ENCODE data around the gene PLCH1. TPM values are rescaled to one million over a fixed set of nuclear protein-coding genes. Genes with fewer than 3 reads are reported as not detected.
"Not testable (repeated sequence)": the region's sequence is repeated elsewhere in the genome, so short reads cannot be mapped to it uniquely, and the experiment has no call there.

The PLCH1 gene
- total RNA-seq, 1 experiment from 2014 or later, result 1.4 TPM

DNA sequence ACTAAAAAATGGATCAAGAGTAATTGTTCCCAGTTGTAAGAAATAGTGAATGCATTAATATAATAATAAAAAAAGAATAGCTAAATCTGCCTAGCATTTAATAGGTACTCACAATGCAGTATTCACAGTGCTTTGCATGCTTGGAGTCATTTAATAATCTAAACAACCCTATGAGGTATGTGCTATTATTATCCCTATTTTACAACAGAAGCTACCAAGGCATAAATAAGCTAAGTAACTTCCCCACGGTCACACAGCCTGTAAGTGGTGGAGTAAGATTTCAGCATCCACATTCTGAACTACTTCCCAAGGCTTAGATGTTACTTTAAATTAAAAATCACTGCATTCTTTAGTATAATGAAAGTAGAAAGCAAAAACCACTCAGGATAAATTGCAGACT, 102.9 kb downstream of the PLCH1 start:
- DNase-seq, result no peak
- Histone ChIP-seq H3K9me3 (ENCODE audit: insufficient read depth, low read depth) (no peaks in the 10 kb centered on the region), H3K36me3 (ENCODE audit: low read depth) (no peaks in the 10 kb centered on the region), H3K79me2 (ENCODE audit: low read depth) (no peaks in the 10 kb centered on the region), H2AFZ (no peak overlapping the region), H3K27me3 (ENCODE audit: insufficient read depth, low read depth) (no peaks in the 10 kb centered on the region), H3K4me2 (no peak overlapping the region), H3K9me2 (ENCODE audit: insufficient read depth) (no peaks in the 10 kb centered on the region), H3K4me3 (no peak overlapping the region), H3F3A (ENCODE audit: insufficient read depth, low read depth) (no peaks in the 10 kb centered on the region), H3K4me1 (replicated peaks; ENCODE audit: insufficient read depth) (no peaks in the 10 kb centered on the region), H3K27ac (no peak overlapping the region), H4K20me1 (ENCODE audit: insufficient read depth) (no peaks in the 10 kb centered on the region; the same call in 1 of the 2 replicates)
- BruUV-seq (replicated peaks), result no TSS peak
- no peak for TF ChIP-seq EZH2 (IDR thresholded peaks at IDR 0.05; ENCODE audit: low read depth)
- POLR2A ChIA-PET (ENCODE audit: unreplicated experiment), result no interaction called here
- CTCF ChIA-PET, result no interaction called here
- intact Hi-C loops (cut with micrococcal nuclease; ENCODE audit: unreplicated experiment), result no loop called here

DNA sequence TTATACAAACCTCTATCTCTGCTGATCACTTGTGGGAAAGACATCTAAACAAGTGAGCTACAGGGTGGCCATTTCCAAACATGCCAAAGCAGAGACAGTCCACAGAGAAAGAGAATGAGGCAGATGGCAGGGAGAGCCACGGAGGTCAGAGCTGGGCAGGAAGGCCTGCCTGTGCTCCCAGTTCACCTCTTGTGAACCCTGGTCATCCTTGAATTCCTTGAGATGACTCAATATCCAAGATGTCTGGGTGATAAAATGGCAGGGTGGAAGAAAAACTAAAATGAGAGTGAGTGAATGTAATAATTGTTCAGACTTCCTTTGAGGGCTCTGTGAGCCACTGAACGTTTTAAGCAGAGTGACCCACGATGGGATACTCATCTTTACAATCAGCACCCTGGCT, 104.8 kb downstream of the PLCH1 start:
- H2AFZ ChIP-seq, result no peak overlapping the region; the same call in 1 of the 2 replicates
- no peaks in the 10 kb centered on the region for H3K9me2 ChIP-seq (ENCODE audit: insufficient read depth)
- no peaks in the 10 kb centered on the region for H3F3A ChIP-seq (ENCODE audit: insufficient read depth, low read depth)
- H3K27ac ChIP-seq, result no peak overlapping the region
- intact Hi-C loops (cut with micrococcal nuclease; ENCODE audit: unreplicated experiment), result no loop called here
- no peak overlapping the region for H3K4me2 ChIP-seq
- H3K36me3 ChIP-seq (ENCODE audit: low read depth), result no peaks in the 10 kb centered on the region
- CTCF ChIA-PET, result no interaction called here
- no peaks in the 10 kb centered on the region for H3K9me3 ChIP-seq (ENCODE audit: insufficient read depth, low read depth)
- POLR2A ChIA-PET (ENCODE audit: unreplicated experiment), result no interaction called here
- H3K4me3 ChIP-seq, result no peak overlapping the region
- no peaks in the 10 kb centered on the region for H3K27me3 ChIP-seq (ENCODE audit: insufficient read depth, low read depth)
- TF ChIP-seq EZH2 (IDR thresholded peaks at IDR 0.05; ENCODE audit: low read depth), result no peak
- TF ChIP-seq, protein P1, sequence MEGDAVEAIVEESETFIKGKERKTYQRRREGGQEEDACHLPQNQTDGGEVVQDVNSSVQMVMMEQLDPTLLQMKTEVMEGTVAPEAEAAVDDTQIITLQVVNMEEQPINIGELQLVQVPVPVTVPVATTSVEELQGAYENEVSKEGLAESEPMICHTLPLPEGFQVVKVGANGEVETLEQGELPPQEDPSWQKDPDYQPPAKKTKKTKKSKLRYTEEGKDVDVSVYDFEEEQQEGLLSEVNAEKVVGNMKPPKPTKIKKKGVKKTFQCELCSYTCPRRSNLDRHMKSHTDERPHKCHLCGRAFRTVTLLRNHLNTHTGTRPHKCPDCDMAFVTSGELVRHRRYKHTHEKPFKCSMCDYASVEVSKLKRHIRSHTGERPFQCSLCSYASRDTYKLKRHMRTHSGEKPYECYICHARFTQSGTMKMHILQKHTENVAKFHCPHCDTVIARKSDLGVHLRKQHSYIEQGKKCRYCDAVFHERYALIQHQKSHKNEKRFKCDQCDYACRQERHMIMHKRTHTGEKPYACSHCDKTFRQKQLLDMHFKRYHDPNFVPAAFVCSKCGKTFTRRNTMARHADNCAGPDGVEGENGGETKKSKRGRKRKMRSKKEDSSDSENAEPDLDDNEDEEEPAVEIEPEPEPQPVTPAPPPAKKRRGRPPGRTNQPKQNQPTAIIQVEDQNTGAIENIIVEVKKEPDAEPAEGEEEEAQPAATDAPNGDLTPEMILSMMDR (conservative IDR thresholded peaks at IDR 0.05), result no peak
- no TSS peak for BruUV-seq (replicated peaks)
- no peaks in the 10 kb centered on the region for H3K79me2 ChIP-seq (ENCODE audit: low read depth)
- DNase-seq, result no peak
- H4K20me1 ChIP-seq (ENCODE audit: insufficient read depth), result no peaks in the 10 kb centered on the region; the same call in 1 of the 2 replicates
- H3K4me1 ChIP-seq (replicated peaks; ENCODE audit: insufficient read depth), result no peaks in the 10 kb centered on the region

DNA sequence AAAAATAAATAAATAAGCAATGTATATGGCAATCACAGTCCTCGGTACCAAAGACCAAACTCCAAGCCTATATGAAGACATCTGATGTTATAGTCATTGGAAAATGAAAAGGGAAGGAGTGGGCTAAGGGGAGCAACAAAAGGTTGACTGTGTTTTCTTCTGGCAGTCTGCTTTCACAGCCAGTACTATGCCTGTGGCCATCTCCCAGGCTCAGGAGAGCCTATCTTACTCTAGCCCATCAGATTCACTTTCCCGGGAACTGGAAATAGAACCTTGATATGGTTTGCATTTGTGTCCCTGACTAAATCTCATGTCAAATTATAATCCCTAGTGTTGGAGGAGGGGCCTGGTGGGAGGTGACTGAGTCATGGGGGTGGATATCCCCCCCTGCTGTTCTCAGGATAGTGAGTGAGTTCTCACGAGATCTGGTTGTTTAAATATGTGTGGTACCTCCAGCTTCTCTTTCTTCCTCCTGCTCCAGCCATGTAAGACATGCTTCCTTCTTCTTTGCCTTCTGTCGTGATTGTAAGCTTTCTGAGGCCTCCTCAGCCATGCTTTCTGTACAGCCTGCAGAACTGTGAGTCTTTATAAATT, 105.3 kb downstream of the PLCH1 start:
- no TSS peak for BruUV-seq (replicated peaks)
- no peaks in the 10 kb centered on the region; the same call in 1 of the 2 replicates for H4K20me1 ChIP-seq (ENCODE audit: insufficient read depth)
- no peak overlapping the region for H3K4me3 ChIP-seq
- no peak for DNase-seq
- no peak overlapping the region for H3K27ac ChIP-seq
- TF ChIP-seq EZH2 (IDR thresholded peaks at IDR 0.05; ENCODE audit: low read depth), result no peak
- TF ChIP-seq, protein P1 (conservative IDR thresholded peaks at IDR 0.05), result no peak
- no peaks in the 10 kb centered on the region for H3K79me2 ChIP-seq (ENCODE audit: low read depth)
- H3K9me3 ChIP-seq (ENCODE audit: insufficient read depth, low read depth), result no peaks in the 10 kb centered on the region
- ChIA-PET CTCF (no interaction called here), POLR2A (ENCODE audit: unreplicated experiment) (no interaction called here)
- H3K4me1 ChIP-seq (replicated peaks; ENCODE audit: insufficient read depth), result no peaks in the 10 kb centered on the region
- H3F3A ChIP-seq (ENCODE audit: insufficient read depth, low read depth), result no peaks in the 10 kb centered on the region
- H3K4me2 ChIP-seq, result no peak overlapping the region
- H3K9me2 ChIP-seq (ENCODE audit: insufficient read depth), result no peaks in the 10 kb centered on the region
- no peak overlapping the region; the same call in 1 of the 2 replicates for H2AFZ ChIP-seq
- no peaks in the 10 kb centered on the region for H3K36me3 ChIP-seq (ENCODE audit: low read depth)
- no peaks in the 10 kb centered on the region for H3K27me3 ChIP-seq (ENCODE audit: insufficient read depth, low read depth)
- intact Hi-C loops (cut with micrococcal nuclease; ENCODE audit: unreplicated experiment), result no loop called here

DNA sequence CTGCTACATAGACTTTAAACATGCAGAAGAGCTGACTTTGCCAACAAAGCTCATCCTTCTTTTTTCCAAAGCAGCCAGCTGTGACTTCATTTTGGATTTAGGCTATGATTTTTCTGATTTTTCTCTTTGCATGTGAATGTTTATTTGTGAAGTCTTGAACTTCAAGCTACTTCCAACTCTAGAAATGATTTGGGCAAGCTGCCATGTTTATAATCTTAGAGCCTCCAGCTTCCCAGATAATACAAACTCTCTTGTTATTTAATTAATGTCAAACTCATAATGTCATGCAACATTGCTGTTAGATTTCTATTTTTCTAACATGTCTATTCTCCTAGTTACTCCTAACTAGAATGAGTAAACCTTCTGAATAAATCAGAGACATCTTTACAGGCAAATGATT, 106.4 kb downstream of the PLCH1 start:
- POLR2A ChIA-PET (ENCODE audit: unreplicated experiment); BruUV-seq (replicated peaks); H3K79me2 ChIP-seq (ENCODE audit: low read depth): not testable (repeated sequence)

More for the DNA sequence above, 106.4 kb downstream of the PLCH1 start:
- H3K4me3 ChIP-seq; H3K4me1 ChIP-seq (replicated peaks; ENCODE audit: insufficient read depth); CTCF ChIA-PET; H3K9me2 ChIP-seq (ENCODE audit: insufficient read depth); H3K4me2 ChIP-seq; DNase-seq; H3K36me3 ChIP-seq (ENCODE audit: low read depth); H3F3A ChIP-seq (ENCODE audit: insufficient read depth, low read depth); H3K9me3 ChIP-seq (ENCODE audit: insufficient read depth, low read depth); intact Hi-C loops (cut with micrococcal nuclease; ENCODE audit: unreplicated experiment); H4K20me1 ChIP-seq (ENCODE audit: insufficient read depth); H3K27me3 ChIP-seq (ENCODE audit: insufficient read depth, low read depth); H2AFZ ChIP-seq; H3K27ac ChIP-seq: not testable (repeated sequence)
